ENCODE data around the gene INSIG1.

DNA sequence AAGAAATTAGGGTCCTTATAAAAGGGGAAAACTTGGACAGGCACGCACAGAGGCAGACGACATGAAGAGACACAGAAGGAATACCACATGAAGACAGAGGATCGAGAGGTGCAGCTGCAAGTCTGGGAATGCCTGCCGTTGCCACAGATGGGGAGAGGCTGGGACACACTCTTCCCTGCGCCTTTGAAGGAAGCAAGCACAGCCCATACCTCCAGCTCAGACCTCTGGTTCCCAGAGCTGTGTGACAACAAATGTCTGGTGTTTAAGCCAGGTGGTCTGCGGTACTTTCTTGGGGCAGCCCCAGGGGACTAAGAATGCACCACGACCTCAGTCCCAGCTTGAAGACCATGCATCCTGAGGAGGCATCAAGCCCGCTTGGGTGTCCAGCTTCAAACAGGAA lies 18.3 kb downstream of the INSIG1 start:
- TF ChIP-seq, protein P1, sequence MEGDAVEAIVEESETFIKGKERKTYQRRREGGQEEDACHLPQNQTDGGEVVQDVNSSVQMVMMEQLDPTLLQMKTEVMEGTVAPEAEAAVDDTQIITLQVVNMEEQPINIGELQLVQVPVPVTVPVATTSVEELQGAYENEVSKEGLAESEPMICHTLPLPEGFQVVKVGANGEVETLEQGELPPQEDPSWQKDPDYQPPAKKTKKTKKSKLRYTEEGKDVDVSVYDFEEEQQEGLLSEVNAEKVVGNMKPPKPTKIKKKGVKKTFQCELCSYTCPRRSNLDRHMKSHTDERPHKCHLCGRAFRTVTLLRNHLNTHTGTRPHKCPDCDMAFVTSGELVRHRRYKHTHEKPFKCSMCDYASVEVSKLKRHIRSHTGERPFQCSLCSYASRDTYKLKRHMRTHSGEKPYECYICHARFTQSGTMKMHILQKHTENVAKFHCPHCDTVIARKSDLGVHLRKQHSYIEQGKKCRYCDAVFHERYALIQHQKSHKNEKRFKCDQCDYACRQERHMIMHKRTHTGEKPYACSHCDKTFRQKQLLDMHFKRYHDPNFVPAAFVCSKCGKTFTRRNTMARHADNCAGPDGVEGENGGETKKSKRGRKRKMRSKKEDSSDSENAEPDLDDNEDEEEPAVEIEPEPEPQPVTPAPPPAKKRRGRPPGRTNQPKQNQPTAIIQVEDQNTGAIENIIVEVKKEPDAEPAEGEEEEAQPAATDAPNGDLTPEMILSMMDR (IDR thresholded peaks at IDR 0.05 in 2 of 3, conservative IDR thresholded peaks at IDR 0.05 in 1 of 3; ENCODE audit: borderline replicate concordance in 1 of 3, insufficient read depth in 1 of 3, low read depth in 2 of 3, low read length in 2 of 3): no peak
- TF ChIP-seq SRF (IDR thresholded peaks at IDR 0.05; ENCODE audit: low read depth) (no peak), POLR2A (IDR thresholded peaks at IDR 0.05; ENCODE audit: borderline replicate concordance, extremely low read depth, insufficient read depth, insufficient read length) (no peak), MAX (IDR thresholded peaks at IDR 0.05) (no peak), POLR2AphosphoS5 (IDR thresholded peaks at IDR 0.05; ENCODE audit: low read depth, low read length) (no peak), TCF7L2 (IDR thresholded peaks at IDR 0.05; ENCODE audit: borderline replicate concordance, extremely low read depth, insufficient read depth, insufficient read length) (no peak), FOSL1 (IDR thresholded peaks at IDR 0.05; ENCODE audit: low read depth) (no peak), EZH2phosphoT487 (IDR thresholded peaks at IDR 0.05; ENCODE audit: borderline replicate concordance) (no peak)
- TF ChIP-seq, protein P2, sequence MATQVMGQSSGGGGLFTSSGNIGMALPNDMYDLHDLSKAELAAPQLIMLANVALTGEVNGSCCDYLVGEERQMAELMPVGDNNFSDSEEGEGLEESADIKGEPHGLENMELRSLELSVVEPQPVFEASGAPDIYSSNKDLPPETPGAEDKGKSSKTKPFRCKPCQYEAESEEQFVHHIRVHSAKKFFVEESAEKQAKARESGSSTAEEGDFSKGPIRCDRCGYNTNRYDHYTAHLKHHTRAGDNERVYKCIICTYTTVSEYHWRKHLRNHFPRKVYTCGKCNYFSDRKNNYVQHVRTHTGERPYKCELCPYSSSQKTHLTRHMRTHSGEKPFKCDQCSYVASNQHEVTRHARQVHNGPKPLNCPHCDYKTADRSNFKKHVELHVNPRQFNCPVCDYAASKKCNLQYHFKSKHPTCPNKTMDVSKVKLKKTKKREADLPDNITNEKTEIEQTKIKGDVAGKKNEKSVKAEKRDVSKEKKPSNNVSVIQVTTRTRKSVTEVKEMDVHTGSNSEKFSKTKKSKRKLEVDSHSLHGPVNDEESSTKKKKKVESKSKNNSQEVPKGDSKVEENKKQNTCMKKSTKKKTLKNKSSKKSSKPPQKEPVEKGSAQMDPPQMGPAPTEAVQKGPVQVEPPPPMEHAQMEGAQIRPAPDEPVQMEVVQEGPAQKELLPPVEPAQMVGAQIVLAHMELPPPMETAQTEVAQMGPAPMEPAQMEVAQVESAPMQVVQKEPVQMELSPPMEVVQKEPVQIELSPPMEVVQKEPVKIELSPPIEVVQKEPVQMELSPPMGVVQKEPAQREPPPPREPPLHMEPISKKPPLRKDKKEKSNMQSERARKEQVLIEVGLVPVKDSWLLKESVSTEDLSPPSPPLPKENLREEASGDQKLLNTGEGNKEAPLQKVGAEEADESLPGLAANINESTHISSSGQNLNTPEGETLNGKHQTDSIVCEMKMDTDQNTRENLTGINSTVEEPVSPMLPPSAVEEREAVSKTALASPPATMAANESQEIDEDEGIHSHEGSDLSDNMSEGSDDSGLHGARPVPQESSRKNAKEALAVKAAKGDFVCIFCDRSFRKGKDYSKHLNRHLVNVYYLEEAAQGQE (IDR thresholded peaks at IDR 0.05; ENCODE audit: low read depth): no peak

Data from HCT116 (cell line).